ELF-1 (cell line): ENCODE results near the gene SYNDIG1.

Source experiments
- DNase-seq: peaks from one replicate; pipeline ENCODE4 v3.0.0-alpha.2; 2016; ENCODE audit warnings: low read depth, low spot score

Gene SYNDIG1

DNA sequence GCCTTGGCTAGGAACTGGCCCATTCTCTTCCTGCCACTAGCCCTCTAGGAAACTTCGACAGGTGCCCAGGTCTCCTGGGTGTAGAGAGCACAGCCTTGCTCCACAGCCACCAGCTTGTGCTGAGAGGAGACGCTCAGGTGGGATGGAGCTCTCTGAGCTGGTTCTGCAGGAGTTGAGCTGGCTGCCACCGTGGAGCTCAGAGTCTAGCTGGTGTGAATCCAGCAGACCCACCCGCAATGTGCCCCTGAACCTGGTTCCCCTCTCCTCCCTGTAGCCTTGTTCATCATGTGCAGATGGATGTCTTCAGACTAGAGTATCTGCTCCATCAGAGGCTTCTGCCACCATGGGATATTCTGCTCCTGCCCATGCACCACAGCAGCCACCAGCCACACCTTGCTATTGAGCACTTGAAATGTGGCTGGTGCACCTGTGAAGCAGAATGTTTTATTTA, 222.5 kb downstream of the SYNDIG1 start:
- no peak for DNase-seq

DNA sequence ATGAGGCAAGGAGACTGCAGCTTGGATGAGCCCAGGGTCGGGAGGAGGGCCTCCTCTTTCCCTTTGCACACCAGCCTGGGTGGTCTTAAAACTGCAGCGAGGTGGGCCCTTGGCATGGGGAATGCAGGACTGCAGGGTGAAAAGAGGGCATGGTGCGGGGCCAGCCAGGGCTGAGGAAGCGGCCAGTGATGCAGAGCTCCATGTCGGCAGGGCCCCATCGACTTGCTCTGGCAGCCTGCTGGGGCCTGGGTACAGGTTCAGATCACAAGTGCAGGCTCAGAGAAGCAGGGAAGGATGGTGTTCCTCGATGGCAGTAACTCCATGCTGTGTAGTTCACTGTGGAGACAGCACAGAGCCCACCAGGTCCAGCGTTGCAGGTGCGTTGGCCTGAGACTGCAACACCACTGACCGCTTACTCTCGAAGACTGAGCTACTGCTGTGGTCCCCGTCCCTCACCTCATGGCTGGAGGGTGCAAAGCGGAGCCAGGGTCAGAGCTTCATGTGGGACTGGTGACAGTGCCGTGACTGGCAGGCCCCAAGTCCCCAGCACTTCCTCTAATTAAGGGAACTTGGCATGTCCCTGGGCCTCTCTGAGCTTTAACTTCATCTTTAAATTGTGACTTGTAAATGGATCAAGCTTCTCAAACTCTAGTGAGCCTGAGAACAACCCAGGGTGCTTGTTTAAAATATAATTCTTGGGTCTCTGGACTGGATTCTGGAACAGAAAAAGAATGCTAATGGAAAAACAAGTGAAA, 223.2 kb downstream of the SYNDIG1 start:
- no peak for DNase-seq

DNA sequence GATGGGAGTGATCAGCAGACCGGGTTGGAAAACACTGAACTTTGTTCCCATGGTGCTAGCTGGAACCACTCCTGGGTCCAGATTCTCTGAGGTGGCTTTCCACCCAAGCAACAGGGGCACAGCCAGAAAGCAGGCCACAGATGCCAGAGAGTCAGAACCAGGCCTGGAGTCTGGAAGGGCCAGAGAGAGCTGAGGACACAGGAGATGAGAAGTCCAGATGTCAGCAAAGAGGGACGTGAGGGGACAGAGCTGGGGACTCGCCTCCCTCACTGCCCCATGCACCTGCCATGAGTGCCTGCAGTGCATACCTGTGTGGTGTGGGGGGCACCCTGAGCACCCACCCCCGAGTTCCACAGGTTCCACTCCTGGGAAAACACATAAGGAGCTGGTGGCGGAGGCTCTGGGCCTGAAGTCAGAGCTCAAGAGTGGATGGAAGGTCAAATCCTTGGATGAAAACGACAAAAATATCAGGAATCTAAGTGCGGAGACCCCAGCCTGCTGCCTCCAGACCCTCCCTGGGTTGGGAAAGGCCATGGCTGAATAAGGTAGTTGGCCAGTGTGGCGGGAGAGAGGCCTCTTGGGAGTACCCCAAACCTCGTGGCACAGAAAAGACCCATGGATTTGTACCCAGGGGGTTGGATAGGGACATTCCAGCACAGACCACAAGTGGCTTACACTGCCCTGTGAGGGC, 224.2 kb downstream of the SYNDIG1 start:
- DNase-seq: no peak

DNA sequence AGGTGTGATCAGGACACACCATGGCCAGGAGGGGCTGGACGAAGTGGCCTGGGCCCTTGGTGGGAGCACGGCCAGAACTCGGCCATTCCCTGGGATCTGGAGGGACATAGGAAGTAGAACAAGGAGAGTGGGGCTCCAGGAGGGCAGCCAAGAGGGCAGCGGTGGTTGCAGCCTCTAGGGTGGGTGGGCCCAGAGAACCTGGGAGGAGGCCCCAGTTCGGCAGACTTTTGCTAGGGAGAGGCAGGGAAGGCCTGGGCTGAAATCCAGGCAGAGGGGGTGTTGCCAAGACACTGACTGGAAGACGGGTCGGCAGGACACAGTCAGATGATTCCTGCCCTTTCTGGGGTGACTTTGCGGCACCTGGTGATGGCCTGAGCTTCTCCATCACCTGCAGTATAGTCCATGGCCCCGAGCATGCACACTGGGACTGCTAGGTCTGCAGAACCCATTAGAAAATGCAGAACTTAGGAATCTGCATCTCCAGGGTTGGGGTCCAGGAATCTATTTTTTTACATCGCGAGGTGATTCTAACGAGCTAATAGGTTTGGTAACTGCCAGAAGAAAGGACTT, 224.8 kb downstream of the SYNDIG1 start:
- no peak for DNase-seq

DNA sequence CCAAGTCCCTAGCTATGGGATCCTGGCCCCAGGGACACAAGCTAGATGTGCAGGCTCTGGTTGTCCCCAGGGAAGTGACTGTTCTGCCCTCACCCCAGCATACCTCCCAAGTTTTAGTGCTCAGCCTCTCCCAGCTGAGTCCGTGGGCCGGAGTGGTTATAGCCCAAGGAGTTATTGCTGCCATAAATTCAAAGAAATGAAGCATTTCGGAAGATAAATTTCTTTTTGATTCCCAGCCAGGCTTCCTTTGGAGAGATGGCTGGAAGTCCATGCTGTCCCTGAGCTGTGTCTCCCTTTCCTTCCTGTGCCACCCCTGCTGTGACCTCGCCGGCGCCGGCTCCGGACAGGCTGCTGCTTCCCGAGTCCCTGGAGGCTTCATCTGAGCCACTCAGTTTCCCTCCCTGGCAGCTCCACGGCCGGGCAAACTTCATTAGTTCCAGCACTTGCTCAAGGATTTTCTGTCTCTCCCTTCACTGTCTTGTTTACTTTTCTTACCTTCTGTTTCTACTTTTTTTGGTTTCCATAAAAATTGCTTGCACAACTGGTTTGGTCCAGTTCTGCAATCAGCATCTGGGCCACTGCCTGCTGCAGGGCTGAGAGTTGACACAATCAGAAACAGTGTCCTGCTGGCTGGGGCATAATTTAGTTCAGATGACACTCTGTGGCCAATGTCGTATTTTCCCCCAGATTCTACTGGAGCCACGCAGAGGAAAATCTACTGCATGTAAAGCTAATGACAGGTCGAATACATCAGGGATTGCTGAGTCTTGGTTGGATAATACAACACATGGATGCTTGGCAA, 225.5 kb downstream of the SYNDIG1 start:
- no peak for DNase-seq

DNA sequence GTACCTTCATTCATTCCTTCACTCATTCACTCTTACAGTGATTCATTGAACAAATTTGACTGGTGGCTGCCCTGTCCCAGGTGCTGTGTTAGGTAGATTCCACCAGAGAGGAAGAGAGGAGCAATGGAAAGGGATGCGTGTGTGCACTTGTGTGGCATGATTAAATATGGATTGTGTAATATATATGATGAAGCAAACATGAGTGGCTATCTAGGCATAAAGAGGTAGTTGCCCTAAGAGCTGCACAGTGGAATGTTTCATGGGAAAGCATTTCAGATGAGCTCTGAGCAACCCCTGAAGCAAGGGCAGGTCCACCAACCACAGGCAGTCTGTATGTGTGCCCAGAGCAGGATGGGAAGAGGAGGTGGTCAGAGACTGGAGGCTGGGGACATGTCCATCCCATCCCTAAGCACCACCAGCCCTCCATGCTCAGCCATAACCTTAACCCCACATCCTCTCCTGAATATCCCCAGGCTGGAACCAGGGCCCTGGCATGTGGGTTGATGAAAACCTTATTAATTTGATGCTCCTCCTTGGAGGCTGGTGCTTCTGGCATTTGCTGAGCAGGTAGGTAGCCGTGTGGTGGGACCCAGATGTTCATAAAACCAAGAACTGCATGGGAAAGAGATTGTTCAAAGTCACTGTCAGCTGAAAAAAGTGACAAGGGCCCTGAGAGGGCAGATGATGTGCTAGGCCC, 226.2 kb downstream of the SYNDIG1 start:
- no peak for DNase-seq

DNA sequence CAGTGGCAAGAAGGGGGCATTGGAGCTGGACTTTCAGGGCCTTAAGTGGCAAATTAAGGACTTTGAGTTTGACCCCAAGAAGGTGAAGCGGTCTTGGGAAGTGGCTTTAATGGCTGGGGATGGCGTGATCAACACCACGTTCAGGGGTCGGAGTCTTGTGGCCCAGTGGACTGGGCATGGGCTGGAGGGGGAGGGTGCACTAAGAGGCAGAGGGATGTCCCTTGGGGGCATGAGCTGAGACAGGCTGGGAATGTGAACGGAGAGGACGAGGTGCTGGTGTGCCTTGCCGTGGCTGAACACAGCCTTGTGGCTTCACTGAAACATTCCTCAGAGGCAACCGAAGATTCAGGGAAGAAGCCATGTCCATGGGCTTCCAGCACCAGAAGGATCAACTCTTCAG, 227.0 kb downstream of the SYNDIG1 start:
- DNase-seq: no peak

DNA sequence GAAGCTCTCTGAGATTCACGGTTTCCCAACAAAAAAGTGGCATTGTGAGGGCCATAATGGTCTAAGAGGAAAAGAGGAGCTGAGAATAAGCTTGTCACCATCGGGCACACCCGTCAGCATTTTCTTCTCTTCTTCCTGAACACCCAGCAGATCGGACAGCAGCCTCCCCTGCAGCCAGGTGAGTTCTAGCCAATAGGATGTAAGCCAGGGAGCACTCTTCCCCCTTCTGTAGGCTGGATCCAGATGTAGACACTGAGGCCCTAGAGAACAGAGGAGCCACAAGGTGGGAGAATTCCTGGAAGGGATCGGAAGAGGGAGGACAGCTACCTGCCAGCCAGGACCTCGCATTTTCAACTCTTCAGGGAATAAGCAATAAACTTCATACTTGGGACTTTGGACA, 228.0 kb downstream of the SYNDIG1 start:
- DNase-seq: no peak

DNA sequence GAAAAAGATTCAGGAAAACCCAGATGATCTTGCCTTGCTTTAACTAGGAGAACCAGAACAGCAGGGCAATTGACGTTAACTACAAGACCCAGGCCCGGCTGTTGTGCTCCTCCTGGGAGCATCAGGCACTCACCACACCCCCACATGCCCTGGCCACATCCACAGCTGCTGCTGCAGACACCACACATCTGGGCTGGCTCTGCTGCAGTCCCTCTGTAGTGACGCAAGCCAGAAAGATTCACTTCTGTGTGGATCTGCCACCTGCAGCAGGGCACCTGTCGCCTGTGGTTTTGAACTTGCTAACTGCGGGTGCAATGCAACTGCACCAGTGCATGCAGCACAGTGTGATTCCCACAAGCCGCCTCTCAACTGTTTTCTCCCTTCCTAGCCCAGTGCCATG, 228.8 kb downstream of the SYNDIG1 start:
- no peak for DNase-seq

DNA sequence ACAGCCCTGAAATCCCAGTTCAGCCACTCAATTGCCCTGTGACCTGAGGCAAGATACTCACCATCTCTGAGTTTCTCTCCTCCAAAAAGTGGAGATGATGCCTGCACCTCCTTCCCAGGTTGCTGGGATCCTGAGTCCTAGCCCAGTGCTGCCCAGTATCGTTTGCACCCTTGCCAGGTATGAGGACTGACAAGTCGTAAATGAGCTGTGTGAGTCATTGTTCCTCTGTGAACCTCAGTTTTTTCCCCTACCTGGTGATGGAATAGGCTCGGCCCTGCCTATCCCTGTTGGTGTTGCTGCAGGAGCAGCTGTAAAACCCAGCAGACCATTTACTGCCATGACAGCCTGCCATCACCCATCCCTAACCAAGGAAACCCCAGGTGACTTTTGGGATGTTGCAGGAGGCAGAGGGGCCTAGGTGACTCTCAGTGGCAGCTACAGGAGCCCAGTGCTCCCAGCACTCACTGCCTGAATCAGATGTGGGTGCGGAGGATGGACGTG, 229.3 kb downstream of the SYNDIG1 start:
- no peak for DNase-seq

DNA sequence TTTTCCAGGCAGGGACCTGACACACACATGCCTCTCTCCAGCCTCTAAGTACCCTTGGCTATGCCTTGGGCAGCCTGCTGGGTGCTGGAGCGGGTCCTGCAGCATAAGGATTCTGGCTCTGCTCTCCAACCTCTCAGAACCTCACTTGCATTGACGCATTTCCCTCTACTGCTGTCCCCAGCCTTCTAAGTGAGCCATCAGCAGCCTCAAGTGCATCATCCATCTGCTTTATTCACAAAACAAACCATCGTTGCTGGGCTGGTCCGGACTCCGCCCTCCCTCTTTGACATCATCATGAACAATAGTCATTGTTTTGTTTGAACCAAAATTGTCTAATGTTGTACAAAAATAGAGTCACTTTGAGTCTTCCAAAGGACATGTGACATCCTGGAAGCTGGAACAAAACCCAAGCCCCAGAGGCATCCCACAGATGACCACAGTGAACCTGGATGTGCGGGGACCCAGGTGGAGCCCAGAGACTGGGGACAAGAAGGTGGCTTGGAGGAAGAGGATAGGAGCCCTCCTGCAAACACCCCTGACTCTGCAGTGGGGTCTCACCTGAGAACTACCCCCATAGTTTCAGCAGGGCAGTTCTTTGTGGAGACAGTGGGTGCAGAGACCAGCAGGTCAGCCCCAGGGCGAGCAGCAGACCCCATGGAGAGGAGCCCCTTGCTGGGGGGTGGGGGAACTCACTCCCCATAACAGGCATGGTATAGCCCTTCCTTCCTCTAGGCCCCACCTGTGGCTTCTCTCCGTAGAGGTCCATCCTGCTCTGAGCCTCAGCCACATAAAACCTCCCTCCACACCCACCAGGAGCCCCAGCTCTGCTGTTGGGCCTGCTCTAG, 230.1 kb downstream of the SYNDIG1 start:
- no peak for DNase-seq

DNA sequence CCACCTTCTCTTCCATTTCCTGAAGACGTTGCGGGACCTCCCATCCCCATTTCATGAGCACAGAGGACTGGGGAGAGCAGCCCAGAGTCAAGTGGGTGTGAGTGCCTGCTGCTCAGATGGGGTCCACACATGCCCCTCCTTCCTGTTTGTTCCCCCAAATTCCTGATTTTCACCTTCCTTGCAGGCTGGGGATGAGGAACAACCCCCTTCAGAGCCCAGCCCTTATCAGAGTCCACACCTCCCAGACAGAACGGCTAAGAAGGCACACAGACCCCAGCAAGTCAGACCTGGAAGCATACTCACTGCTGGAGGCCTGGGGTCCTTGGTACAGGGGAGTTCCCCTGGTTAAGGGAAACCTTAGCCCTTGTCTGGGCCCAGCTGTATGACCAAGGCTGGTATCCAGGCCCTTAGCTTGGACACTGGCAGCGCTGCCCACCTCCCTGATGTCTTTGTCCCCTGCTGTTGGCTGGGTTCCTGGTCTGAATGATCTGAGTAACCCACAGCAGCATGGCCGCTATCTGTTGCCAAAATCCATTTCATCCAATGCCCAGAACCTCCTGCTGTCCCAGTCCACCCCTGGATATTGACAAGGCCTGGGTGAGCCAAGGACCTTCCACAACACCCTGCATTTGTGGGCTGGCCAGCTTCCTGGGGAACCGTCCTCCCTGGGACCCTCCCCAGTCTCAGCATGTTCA, 230.9 kb downstream of the SYNDIG1 start:
- no peak for DNase-seq

DNA sequence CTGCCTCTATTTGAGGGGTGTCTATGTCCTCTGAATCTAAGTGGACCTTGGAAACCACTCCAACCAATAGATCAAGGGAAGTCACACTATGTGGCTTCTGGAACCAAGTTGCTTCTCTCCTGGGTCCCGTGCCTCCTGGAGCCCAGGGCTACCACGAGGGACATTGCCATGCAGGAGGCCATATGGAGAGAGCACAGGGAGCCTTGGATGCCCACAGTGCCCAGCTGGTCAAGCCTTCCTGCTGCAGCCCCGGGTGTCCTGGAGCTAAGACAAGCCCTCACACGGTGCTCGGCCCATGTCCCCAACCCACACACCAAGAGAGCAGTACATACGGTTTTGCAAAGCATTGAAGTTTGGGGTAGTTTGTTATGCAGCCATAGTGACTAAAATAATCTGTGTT, 231.6 kb downstream of the SYNDIG1 start:
- DNase-seq: no peak

DNA sequence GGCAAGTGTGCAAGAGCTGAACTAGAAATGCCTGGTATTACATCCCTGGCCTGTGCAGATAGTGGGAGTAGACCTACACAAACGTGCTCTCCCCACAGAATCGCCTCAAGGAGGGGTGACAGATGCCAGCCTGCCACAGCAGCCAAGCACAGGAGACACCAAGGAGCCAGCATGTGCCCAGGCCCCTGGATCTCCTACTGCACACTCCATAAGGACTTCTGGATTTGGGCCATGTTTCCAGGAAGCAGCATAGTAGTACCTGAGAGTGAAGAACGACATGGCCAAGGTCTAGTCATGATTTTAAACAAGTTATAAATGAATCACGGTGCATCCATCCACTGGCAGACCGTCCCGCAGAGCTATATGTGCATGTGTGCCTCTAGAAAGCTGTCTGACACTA, 232.2 kb downstream of the SYNDIG1 start:
- DNase-seq: no peak

DNA sequence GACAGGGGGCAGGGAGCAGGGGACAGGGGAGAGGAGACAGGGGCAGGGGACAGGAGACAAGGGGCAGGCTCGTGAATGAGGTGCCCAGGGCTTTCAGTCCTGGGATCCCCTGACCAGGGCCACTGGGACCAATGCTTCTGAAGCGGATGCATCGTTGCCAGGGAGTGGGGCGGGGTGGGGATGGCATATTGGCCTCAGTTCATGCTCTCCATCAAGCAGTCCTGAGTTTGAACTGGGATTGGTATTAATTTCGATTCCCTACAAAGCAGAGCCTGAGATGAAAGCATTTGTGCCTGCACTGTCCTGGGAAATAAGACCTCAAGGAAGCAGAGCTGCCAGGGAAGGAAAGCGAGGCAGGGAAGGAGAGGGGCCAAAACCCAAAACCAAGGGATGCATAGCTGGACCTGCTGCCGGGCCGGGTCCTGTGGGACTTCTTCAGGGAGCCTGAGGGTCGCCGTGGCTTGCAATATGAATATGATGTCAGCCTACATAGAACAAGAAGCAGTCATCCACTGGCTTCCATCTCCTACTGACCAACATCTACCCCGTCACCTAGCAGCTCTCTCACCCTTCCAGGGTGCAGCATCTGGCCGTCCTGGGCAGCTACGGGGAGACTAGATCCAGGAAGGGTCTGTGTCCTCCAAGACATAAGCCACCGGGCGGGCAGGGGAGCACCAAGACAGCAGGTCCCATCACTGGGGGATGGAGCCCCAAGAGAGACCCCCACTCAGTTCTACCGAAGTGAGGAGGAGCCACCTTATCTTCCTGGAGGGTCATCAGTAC, 233.3 kb downstream of the SYNDIG1 start:
- DNase-seq: no peak

DNA sequence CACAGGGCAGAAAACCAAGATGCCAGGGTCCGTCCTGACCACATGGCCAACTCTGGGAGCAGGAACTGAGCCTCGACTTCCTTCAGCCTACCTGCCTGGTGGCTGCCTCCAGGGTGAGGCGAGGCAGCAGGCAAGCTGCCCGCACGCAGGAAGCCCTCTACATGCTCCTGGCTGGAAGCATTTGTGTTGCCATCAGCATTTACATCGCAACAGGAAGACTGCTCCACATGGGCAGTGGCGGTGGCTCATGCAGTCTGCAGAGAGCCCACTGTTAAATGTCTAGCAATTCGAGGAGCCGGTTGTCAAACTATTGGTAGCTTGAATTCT, 233.8 kb downstream of the SYNDIG1 start:
- DNase-seq: no peak

DNA sequence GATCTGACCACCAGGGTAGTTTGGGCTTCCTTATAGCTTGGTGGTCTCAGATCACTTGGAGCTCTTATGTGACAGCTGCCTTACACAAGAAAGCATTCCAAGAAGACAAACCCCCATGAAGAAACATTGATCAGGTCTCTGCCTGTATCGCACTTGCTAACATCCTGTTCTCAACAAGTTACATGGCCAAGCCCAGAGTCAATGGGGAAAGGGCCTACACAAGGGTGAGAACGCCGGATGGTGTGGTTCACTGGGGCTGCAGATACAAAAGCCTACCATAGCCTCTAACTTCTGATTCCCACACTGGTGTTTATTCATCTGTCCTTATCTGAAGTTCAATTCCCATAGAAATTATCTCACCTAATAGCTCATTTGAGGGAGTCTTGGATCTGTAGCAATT, 235.5 kb downstream of the SYNDIG1 start:
- DNase-seq: no peak

DNA sequence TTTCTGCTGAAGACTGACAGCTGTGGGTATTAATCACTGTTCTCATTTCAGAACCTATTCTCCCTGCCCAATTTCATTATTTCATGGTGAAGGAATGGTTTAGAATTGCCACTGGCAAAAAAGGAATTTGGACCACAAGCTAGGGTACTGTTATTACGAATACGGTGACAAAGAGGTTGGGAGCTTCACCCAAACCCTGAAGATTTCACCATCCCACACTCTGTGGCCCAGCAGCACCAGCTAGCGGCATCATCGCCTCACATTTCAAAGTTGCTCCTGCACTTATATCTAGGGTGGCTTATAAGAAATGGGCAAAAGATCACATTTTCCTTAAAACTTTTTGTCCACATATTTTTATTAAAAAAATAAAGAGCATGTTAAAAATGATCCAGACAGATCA, 236.1 kb downstream of the SYNDIG1 start:
- no peak for DNase-seq
